IPS-NIHi7 (cell line): ENCODE measurements around the gene CYREN.
"Not testable (repeated sequence)": the region's sequence is repeated elsewhere in the genome, so short reads cannot be mapped to it uniquely, and the experiment has no call there.

Experiments
- DNase-seq: peaks from one replicate; pipeline ENCODE4 v3.0.0; 2012; ENCODE audit warnings: mixed read lengths; ENCODE audit errors: extremely low spot score

The CYREN gene

GRCh38 chr7:135159359-135160085 is 11.0 kb downstream of the CYREN start:
- peak; percentile 3 for DNase-seq

GRCh38 chr7:135158874-135159273 is 11.6 kb downstream of the CYREN start:
- no peak for DNase-seq

GRCh38 chr7:135158141-135158655 is 12.3 kb downstream of the CYREN start:
- DNase-seq: no peak

GRCh38 chr7:135156290-135156689 is 14.2 kb downstream of the CYREN start:
- no peak for DNase-seq

GRCh38 chr7:135154734-135155133 is 15.8 kb downstream of the CYREN start:
- DNase-seq: no peak

- no peak for DNase-seq
These were observed 18.1 kb downstream of the CYREN start for GRCh38 chr7:135152442-135152841.

GRCh38 chr7:135151533-135151932 is 19.0 kb downstream of the CYREN start:
- DNase-seq: no peak

GRCh38 chr7:135151132-135151531 is 19.4 kb downstream of the CYREN start:
- DNase-seq: no peak

- no peak for DNase-seq
These were observed 20.3 kb downstream of the CYREN start for GRCh38 chr7:135150072-135150782.

- no peak for DNase-seq
These were observed 22.4 kb downstream of the CYREN start, which contains the start of gene TMEM140 for GRCh38 chr7:135147899-135148721. TMEM140 (plus strand) TSS chr7:135148072; CDS start chr7:135164442, 16,370 bp downstream.

GRCh38 chr7:135147341-135147898 is 23.1 kb downstream of the CYREN start:
- no peak for DNase-seq

GRCh38 chr7:135143885-135144668 is 26.4 kb downstream of the CYREN start:
- DNase-seq: no peak

- no peak for DNase-seq
These were observed 40.9 kb downstream of the CYREN start for GRCh38 chr7:135129579-135129978.

GRCh38 chr7:135128931-135129330 is 41.6 kb downstream of the CYREN start:
- DNase-seq: no peak

- not testable (repeated sequence) for DNase-seq
These were observed 45.9 kb downstream of the CYREN start for GRCh38 chr7:135124631-135125030.

- DNase-seq: peak; percentile 16
These were observed 48.6 kb downstream of the CYREN start for GRCh38 chr7:135121868-135122267.

- no peak for DNase-seq
These were observed 53.4 kb downstream of the CYREN start for GRCh38 chr7:135117096-135117495.
